ENCODE measurements around the gene SREBF2.

DNA sequence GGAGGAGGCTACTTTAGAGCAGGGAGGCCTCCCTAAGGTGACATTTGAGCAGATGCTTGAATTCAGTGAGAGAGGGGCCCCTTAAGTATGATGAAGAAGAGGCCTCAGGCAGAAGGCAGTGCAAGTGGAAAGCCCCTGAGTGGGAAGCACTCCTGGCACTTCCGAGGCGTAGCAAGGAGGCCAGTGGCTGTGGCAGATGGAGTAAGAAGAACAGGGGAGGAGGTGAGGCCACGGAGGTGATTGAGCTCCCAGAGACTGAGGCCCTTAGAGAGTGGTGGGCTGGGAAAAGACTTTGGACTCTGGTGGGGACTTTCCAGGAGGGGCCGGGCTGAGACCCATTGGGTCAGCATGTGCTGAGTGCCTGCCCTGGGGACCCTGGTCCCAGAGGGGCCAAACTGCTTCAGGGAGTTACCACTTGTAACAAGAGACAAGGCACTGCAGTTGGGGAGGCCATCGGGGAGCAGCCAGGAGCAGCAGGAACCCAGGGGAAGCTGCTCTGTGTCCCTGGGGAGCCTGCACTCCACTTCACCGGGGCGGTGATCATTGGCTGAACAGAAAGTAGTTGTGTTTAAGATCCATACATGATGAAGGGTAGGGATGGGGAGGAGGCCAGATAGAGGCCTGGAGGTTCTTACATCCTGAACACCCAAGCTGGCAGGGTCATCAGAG lies 116.5 kb downstream of the SREBF2 start:
- TF ChIP-seq POLR2A (IDR thresholded peaks at IDR 0.05; ENCODE audit: extremely low read depth, insufficient read length) (no peak), MYC (IDR thresholded peaks at IDR 0.05; ENCODE audit: low read depth, low read length) (no peak)
- TF ChIP-seq, protein P1, sequence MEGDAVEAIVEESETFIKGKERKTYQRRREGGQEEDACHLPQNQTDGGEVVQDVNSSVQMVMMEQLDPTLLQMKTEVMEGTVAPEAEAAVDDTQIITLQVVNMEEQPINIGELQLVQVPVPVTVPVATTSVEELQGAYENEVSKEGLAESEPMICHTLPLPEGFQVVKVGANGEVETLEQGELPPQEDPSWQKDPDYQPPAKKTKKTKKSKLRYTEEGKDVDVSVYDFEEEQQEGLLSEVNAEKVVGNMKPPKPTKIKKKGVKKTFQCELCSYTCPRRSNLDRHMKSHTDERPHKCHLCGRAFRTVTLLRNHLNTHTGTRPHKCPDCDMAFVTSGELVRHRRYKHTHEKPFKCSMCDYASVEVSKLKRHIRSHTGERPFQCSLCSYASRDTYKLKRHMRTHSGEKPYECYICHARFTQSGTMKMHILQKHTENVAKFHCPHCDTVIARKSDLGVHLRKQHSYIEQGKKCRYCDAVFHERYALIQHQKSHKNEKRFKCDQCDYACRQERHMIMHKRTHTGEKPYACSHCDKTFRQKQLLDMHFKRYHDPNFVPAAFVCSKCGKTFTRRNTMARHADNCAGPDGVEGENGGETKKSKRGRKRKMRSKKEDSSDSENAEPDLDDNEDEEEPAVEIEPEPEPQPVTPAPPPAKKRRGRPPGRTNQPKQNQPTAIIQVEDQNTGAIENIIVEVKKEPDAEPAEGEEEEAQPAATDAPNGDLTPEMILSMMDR (IDR thresholded peaks at IDR 0.05; ENCODE audit: low read depth, low read length), result no peak
- TF ChIP-seq, protein P2, sequence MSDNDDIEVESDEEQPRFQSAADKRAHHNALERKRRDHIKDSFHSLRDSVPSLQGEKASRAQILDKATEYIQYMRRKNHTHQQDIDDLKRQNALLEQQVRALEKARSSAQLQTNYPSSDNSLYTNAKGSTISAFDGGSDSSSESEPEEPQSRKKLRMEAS (IDR thresholded peaks at IDR 0.05; ENCODE audit: low read depth, low read length), result no peak
